ENCODE results near the gene AGPAT3.

Gene AGPAT3

DNA sequence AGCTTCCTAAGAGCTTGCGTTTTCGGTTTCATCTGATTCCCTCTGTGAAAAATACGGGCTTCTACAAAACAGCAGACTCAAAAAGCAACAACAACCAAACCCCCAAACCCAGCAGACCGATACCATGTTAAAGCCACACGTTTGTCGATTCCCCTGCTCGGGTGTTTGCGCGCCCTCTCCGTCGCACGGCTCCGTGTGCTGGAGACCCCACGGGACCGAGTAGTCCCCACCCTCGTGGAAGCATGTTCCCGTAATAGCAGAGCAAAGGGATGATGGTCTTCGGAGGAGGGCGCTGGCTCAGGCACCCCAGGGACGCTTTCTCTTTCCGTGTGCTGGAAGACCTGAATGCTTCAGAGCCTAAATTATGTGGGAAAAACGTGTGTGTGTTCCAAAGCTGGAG lies 42.7 kb downstream of the AGPAT3 start:
- DNase-seq (ENCODE audit: low read depth): no peak

GRCh38 chr21:43908167-43908566 lies 43.1 kb downstream of the AGPAT3 start:
- DNase-seq (ENCODE audit: low read depth): no peak

DNA sequence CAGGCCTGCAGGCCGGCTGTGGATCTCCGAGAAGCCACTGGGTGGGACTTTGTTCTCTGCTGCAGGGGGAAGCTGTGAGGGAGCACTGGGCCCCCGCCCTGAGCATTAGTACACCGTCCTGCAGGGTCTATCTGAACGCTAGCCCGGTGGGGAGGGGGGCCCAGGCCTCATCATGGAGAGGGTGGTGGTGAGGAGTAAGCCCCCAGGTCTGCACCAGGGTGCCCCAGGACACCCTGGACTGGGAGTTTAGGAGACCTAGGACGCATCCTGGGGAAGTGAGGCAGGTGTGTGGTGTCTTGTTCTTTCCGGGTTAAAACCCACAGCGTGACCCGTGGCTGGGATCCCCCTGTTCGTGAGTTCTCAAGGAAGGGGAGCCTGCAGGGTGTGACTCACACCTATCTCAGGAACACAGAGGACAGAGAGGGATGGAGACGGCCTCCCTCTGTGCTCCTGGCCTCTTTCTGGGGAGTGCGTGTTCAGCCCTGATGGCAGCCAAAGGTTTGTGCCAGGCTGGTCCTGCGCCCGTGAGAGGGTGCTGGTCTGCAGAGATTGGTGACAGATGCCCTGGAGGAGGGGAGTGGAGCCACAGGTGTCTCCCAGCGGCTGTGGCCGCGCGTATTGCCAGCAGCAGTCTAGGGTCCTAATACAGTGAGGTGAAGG lies 44.8 kb downstream of the AGPAT3 start:
- no peak for DNase-seq (ENCODE audit: low read depth)

DNA sequence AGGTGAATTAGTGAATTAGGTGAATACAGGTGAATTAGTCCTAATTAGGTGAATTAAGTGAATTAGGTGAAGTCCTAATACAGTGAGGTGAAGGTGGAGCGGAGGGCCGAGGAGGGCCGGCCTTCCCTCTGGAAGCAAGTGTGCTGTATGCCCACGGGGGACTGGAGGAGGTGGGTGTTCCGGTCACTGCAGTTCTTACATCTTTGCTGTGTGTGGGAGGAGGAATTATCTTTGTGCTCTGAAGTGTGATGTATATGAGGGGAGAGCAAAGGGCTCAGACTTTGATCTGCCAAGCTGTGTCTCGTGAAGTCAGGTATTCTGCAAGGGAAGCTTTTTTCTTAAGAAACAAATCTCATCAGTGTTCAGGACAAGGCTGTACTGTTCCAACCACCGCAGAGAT lies 45.4 kb downstream of the AGPAT3 start:
- no peak for DNase-seq (ENCODE audit: low read depth)

GRCh38 chr21:43911015-43911934 lies 46.3 kb downstream of the AGPAT3 start:
- DNase-seq (ENCODE audit: low read depth): no peak

DNA sequence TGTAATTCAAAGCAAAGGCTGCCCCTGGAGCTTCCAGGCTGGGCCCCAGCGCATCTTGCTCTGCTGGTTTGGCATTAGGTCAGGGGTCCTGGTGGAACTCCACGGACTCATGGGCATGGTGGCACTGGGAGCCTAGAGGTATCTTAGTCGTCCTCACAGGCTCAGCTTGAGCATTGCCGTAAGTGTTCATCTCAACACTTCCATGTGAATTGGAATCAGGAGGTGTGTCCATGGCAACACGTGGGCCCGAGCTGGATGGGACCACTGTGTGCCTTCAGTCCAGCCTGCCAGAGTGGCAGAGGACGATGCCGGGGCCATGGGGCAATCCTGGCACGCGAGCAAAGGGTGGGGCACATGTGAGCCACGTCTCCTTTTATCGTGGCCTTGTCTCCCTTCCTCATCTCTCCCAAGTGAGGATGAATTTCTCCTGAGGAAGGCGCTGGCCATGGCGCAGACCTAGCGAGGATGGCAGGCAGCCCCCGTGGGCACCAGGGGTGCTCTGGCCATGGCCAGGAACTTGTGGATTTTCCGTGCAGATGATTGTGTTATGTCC lies 47.0 kb downstream of the AGPAT3 start:
- DNase-seq (ENCODE audit: low read depth): no peak

DNA sequence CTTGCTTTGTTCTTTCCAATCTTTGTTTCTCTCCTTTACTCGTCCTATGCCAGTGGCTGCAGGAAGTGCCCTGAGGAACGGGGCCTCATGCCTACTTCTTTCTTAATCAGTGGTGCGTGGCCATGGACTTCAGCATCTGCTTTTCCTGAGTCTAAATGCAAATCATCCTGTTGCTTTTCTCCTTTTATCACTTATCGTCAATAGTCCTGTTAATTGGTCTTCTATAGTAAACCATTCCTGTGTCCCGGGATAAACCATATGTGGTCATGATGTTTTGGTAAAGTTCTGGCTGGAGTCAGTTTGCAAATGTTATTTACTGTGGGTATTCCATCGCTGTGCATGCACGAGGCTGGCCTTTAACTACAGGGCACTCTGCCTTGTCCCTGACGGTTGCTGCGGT lies 47.5 kb downstream of the AGPAT3 start:
- no peak for DNase-seq (ENCODE audit: low read depth)

DNA sequence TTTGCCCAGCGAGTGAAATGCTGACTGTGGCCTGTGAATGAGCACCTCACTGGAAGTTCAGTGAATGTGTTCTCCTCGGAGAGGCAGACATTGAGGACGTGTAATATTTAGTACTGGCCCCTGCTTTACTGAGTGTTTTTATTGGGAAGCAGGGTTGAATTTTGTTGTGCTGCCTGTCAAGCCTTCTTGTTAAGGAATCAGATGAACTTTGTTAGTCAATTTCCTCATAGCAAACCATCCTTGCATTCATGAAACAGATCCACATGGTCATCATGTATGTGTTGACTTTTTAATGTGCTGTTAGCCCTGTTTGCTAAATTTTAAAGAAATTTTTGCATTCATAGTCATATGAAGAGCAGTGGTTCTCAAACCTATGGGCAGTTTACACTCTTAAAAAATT lies 47.9 kb downstream of the AGPAT3 start:
- DNase-seq (ENCODE audit: low read depth): no peak

GRCh38 chr21:43913928-43914327 lies 48.9 kb downstream of the AGPAT3 start:
- DNase-seq (ENCODE audit: low read depth): no peak

DNA sequence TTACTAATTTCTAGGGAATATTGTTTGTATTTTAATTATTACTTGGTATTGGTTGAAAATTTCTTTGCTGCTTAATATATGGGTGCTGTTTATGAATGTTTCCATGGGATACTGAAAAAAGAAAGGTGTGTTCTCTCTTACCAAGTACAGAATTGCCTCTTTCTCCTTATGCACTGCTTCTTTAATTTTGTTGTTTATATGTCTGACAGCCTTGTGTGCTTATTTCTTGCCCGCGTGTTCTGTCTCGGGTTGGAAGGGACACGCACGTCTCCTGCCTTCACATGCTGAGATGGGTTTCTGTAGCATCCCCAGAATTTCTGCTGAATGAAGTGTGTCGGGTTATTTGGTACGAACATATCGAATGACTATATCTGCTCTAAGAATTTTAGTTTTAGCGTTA lies 51.1 kb downstream of the AGPAT3 start:
- DNase-seq (ENCODE audit: low read depth): no peak

- no peak for DNase-seq (ENCODE audit: low read depth)
Observed at GRCh38 chr21:43916691-43917514, 51.9 kb downstream of the AGPAT3 start.

- no peak for DNase-seq (ENCODE audit: low read depth)
Observed at GRCh38 chr21:43917515-43918384, 52.7 kb downstream of the AGPAT3 start.

DNA sequence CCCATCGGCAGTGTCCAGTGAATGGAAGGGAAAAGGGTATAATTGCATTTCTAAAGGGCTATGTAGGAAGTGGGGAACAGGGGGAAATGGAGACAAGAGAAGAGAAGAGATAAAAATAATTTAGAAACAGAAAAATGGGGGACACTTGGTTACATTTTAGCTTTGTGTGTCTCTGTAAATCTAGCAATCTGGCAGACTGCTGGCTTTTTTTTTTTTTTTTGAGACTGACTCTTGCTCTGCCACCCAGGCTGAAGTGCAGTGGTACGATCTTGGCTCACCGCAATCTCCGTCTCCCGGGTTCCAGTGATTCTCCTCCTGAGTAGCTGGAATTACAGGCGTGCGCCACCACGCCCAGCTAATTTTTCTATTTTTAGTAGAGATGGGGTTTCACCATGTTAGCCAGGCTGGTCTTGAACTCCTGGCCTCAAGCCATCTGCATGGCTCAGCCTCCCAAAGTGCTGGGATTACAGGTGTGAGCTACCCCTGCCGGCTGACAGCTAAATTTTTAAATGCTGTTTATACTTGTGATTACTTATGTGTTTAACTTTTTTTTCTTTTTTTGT lies 53.4 kb downstream of the AGPAT3 start:
- no peak for DNase-seq (ENCODE audit: low read depth)

- DNase-seq (ENCODE audit: low read depth): no peak
Observed at GRCh38 chr21:43919283-43919682, 54.3 kb downstream of the AGPAT3 start.

DNA sequence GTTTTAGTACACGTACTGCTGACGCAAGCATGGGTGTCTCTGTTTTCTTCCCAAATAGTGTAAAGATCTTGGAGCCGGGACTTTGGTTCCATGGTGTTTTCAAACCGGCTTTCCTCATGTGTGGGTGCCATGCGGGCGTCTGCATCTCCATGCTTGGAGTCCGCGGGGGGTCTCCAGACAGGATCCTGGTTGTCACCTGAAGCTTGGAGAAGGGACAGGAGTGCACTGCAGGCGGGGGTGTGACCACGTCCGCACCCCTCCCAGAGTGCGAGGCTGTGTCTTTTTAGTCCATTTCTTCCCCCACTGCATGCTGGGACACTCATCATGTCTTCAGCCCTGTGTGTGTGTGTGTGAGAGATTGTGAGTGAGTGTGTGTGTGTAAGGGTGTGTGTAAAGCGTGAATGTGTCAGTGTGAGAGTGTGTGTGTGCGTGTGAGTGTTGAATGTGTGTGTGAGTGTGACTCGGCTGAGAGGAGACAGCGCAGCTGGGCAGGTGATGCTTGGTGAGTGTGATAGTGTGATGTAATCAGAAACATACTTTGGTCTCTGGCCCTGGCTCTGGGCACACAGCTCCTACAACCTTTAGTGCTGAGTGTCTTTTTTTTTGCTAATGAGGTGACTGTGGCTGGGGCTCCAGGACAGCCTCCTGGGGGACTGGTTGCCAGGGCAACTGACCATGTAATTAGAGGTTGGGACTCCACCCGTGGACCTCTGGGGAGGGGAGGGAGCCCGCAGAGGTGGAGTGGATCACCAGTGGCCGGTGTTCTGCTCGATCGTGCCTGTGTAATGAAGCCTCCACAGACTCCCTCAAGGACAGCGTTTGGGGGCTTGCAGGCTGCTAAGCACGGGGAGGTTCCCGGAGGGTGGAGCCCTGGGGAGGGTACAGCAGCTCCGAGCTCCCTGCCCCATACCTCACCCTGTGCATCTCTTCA lies 55.1 kb downstream of the AGPAT3 start:
- no peak for DNase-seq (ENCODE audit: low read depth)

GRCh38 chr21:43921571-43921978 lies 56.6 kb downstream of the AGPAT3 start:
- no peak for DNase-seq (ENCODE audit: low read depth)

DNA sequence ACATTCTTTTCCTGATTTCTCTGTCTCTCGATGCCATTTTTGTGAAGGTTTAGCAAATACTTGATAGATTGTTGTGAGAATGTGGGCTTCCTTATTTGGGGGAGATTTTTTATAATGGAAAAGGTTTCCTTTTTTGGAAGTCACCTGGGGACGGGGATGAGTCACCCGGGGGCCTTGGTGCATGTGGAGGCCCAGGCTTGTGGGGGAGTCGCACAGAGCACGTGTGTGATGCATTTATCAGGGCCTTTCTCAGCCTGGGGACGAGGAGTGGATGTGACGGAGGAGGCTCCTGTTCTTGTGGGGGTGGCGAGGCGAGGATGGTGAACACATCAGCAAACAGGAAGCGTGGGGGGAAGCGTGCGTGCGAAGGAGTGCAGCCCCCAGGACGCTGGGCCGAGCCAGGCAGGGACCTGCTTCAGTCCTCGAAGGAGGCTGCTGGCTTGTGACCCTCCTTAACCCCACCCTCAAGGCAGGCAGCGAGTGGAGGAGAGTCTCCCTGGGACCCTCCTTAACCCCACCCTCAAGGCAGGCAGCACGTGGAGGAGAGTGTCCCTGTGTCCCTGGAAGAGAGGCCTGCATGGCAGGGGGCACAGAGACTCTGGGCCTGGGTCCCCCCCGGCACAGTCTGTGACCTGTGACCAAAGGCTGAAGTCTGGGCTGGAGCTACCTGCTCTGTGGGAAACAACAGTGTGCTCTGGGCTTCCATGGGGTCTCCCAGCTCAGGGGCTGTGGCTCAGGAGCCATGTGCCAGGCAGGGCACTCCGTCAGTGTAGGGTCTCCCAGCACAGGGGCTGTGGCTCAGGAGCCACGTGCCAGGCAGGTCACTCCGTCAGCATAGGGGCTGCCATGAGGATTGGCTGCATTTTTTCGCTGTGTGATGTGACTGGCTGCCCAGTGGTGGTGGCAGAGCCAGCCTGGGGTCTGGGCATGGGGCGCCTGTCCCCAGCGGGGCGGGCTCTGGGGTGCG lies 57.2 kb downstream of the AGPAT3 start:
- peak; percentile 52 for DNase-seq (ENCODE audit: low read depth)

GRCh38 chr21:43922949-43923348 lies 57.9 kb downstream of the AGPAT3 start:
- DNase-seq (ENCODE audit: low read depth): no peak

DNA sequence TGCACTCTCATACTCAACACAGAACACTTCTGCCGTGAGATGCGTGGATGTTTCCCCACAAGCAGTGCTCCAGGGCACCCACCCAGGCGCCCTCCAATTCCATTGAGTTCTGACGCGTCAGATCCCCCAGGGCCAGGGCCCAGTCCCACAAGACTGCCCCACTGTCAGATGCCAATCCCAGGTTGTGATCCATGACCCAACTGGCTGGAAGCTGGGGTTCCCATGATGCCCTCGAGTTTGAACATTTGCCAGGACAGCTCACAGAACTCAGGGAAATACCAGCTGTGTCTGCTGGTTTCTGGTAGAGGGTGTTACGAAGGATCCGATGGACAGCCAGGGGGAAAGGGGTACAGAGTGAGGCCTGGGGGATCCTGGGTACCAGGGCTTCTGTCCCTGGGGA lies 58.4 kb downstream of the AGPAT3 start:
- no peak for DNase-seq (ENCODE audit: low read depth)

Data from activated T-cell treated with anti-CD3 and anti-CD28 coated beads for 24 hours (primary cell).